ENCODE measurements around the gene ADAMTSL3. TPM values are rescaled to one million over a fixed set of nuclear protein-coding genes. Genes with fewer than 3 reads are reported as not detected.

ADAMTSL3 gene
- total RNA-seq, 6 experiments from 2014 or later, result 7.5 to 28.7 (median 14.0) TPM

GRCh38 chr15:83898361-83898760 lies 244.4 kb downstream of the ADAMTSL3 start:
- H3K27ac ChIP-seq, result no peak overlapping the region
- H3K4me3 ChIP-seq, result no peak overlapping the region
- intact Hi-C loops (cut with DNase I), result no loop called here
- no peak for ATAC-seq
- H3K36me3 ChIP-seq, result peaks cover 0 to 9% (median 0%) of the 10 kb centered on the region in 4 donors
- no peak for TF ChIP-seq POLR2A (IDR thresholded peaks at IDR 0.05)
- TF ChIP-seq CTCF (IDR thresholded peaks at IDR 0.05), result no peak
- H3K9me3 ChIP-seq, result no peaks in the 10 kb centered on the region
- 100% methylated on average over 1 of the region's 2 CpGs for WGBS (ENCODE audit: insufficient coverage, low coverage, low lambda C conversion rate, missing lambda C conversion rate)
- no peaks in the 10 kb centered on the region for H3K27me3 ChIP-seq
- H3K4me1 ChIP-seq, result peaks cover 0 to 5% (median 0%) of the 10 kb centered on the region in 4 donors
- no peak for DNase-seq

- no peaks in the 10 kb centered on the region for H3K27me3 ChIP-seq
- ATAC-seq, result no peak
- TF ChIP-seq POLR2A (IDR thresholded peaks at IDR 0.05) (no peak), CTCF (IDR thresholded peaks at IDR 0.05) (no peak)
- H3K4me1 ChIP-seq, result peaks cover 0 to 4% (median 0%) of the 10 kb centered on the region in 4 donors
- 96% methylated on average over 2 of the region's 2 CpGs for WGBS (ENCODE audit: insufficient coverage, low coverage, low lambda C conversion rate, missing lambda C conversion rate)
- intact Hi-C loops (cut with DNase I), result no loop called here
- H3K9me3 ChIP-seq, result no peaks in the 10 kb centered on the region
- H3K36me3 ChIP-seq, result peaks cover 0 to 9% (median 0%) of the 10 kb centered on the region in 4 donors
- no peak overlapping the region for H3K4me3 ChIP-seq
- no peak overlapping the region for H3K27ac ChIP-seq
- DNase-seq, result no peak
These were observed 245.7 kb downstream of the ADAMTSL3 start for GRCh38 chr15:83899670-83900069.

GRCh38 chr15:83904107-83905040 lies 250.5 kb downstream of the ADAMTSL3 start:
- Histone ChIP-seq H3K4me1 (no peaks in the 10 kb centered on the region), H3K4me3 (no peak overlapping the region), H3K27ac (no peak overlapping the region), H3K27me3 (no peaks in the 10 kb centered on the region), H3K36me3 (peaks cover 0 to 6% (median 1%) of the 10 kb centered on the region in 4 donors), H3K9me3 (no peaks in the 10 kb centered on the region)
- DNase-seq (no peak), ATAC-seq (no peak)
- intact Hi-C loops (cut with DNase I), result no loop called here
- 76% methylated on average over 10 of the region's 11 CpGs for WGBS (ENCODE audit: insufficient coverage, low coverage, low lambda C conversion rate, missing lambda C conversion rate)
- TF ChIP-seq CTCF (IDR thresholded peaks at IDR 0.05), result no peak
- no peak for TF ChIP-seq POLR2A (IDR thresholded peaks at IDR 0.05)

GRCh38 chr15:83905556-83906273 lies 251.8 kb downstream of the ADAMTSL3 start:
- no peak overlapping the region for H3K27ac ChIP-seq
- DNase-seq (no peak), ATAC-seq (no peak)
- no peak overlapping the region for H3K4me3 ChIP-seq
- no peaks in the 10 kb centered on the region for H3K27me3 ChIP-seq
- peaks cover 0 to 3% (median 0%) of the 10 kb centered on the region in 4 donors for H3K36me3 ChIP-seq
- H3K4me1 ChIP-seq, result peaks cover 0 to under 1% (median 0%) of the 10 kb centered on the region in 4 donors
- intact Hi-C loops (cut with DNase I), result no loop called here
- WGBS (ENCODE audit: insufficient coverage, low coverage, low lambda C conversion rate, missing lambda C conversion rate), result 68% methylated on average over 5 of the region's 5 CpGs
- no peaks in the 10 kb centered on the region for H3K9me3 ChIP-seq
- TF ChIP-seq POLR2A (IDR thresholded peaks at IDR 0.05) (no peak), CTCF (IDR thresholded peaks at IDR 0.05) (no peak)
